Cerebellar cortex (tissue), 1 donor: ENCODE results near the gene ZNF346.
A peak's percentile ranks its signal among the peaks of the same experiment; 100 is the strongest.

Experiments used
- DNase-seq: peaks from one replicate; pipeline ENCODE4 v3.0.0-alpha.2; 2015; ENCODE audit warnings: low spot score

Gene ZNF346

DNA sequence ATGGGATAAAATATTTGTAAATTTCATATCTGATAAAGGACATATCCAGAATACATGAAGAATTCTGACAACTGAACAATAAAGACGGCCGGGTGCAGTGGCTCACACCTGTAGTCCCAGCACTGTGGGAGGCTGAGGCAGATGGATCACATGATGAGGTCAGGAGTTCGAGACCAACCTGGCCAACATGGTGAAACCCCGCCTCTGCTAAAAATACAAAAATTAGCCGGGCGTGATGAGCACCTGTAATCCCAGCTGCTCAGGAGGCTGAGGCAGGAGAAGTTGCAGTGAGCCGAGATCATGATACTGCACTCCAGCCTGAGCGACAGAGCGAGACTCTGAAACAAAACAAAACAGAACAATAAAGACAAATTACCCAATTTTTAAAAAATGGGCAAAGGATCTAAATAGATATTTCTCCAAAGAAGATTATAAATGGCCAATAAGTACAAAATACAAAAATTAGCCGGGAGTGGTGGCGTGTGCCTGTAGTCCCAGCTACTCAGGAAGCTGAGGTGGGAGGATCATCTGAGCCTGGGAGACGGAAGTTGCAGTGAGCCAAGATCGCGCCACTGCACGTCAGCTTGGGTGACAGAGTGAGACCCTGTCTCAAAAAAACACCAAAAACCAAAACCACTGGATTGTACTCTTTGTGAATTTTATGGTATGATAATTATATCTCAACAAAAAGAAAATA is 101.4 kb downstream of the ZNF346 start:
- DNase-seq = no peak

GRCh38 chr5:177124486-177124991 is 102.0 kb downstream of the ZNF346 start:
- DNase-seq = no peak

GRCh38 chr5:177126771-177127170 is 104.3 kb downstream of the ZNF346 start:
- no peak for DNase-seq

- no peak for DNase-seq
Observed at GRCh38 chr5:177128551-177128981, 106.1 kb downstream of the ZNF346 start.

DNA sequence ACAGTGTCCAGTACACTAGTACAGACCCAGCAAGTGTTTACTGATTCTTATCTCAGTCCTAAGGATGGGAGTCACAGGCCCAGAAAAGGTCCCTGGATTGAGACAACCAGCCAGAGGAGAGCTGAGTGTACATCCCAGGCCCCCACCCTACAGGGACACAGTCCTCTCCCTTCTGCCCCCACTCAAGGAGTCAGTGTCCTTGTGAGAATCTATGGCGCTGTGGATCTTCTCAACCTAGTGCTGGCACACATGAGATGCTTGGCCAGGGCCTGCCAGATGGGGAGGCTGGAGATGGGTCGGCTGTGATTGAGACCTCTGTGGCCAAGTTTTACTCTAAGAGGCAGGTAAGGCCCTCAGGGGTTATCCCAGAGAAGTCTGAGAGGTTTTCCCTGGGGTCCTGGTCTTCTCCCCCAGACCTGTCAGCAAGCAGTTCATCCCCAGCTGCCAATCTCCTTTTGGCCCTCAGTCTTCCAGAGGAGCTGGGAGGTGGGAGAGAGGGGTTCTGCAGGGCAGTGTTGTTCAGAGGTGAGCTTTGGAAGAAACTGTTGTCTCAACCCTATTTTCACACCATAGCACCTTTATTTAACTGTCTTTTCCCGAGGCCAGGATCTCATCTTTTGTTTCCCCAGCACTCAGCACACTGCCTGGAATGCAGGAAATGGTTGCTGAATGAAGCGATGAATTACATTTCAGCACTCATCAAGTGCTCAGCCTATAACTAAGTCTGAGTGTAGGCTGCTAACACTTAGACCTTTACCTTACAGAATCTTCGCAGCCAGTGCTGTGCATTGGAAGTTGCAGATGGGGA is 107.9 kb downstream of the ZNF346 start:
- peak; percentile 38 for DNase-seq
